Muscle layer of colon (tissue), 2 donors: ENCODE measurements around the gene SIM2.
A peak's percentile ranks its signal among the peaks of the same experiment; 100 is the strongest.

Experiments
- H3K27ac ChIP-seq: one replicate; pipeline ENCODE4 v1.7.0; 2013; ENCODE audit warnings: low read depth, mild to moderate bottlenecking, low read length, moderate library complexity
- H3K27me3 ChIP-seq, 2 donors: one replicate each; pipeline ENCODE4 v1.7.0; 2013; ENCODE audit warnings: low read length in 2 of 2, mild to moderate bottlenecking in 2 of 2; ENCODE audit not compliant: insufficient read depth in 2 of 2, control insufficient read depth in 1 of 2
- H3K36me3 ChIP-seq: one replicate; pipeline ENCODE4 v1.7.0; 2013; ENCODE audit warnings: mild to moderate bottlenecking, low read length; ENCODE audit not compliant: insufficient read depth
- H3K4me1 ChIP-seq: one replicate; pipeline ENCODE4 v1.7.0; 2013; ENCODE audit warnings: mild to moderate bottlenecking, low read length; ENCODE audit not compliant: insufficient read depth
- H3K4me3 ChIP-seq, 2 donors: one replicate each; pipeline ENCODE4 v1.7.0; 2013; ENCODE audit warnings: low read length in 2 of 2, low read depth in 1 of 2, mild to moderate bottlenecking in 1 of 2, moderate library complexity in 1 of 2
- H3K9ac ChIP-seq: one replicate; pipeline ENCODE4 v1.7.0; 2013; ENCODE audit warnings: low read length
- H3K9me3 ChIP-seq: one replicate; pipeline ENCODE4 v1.7.0; 2013; ENCODE audit warnings: mild to moderate bottlenecking, low read length
- donor health status: abdominal sarcoma.
- donor health status: Adenocarcinoma of cecum.

The SIM2 gene

DNA sequence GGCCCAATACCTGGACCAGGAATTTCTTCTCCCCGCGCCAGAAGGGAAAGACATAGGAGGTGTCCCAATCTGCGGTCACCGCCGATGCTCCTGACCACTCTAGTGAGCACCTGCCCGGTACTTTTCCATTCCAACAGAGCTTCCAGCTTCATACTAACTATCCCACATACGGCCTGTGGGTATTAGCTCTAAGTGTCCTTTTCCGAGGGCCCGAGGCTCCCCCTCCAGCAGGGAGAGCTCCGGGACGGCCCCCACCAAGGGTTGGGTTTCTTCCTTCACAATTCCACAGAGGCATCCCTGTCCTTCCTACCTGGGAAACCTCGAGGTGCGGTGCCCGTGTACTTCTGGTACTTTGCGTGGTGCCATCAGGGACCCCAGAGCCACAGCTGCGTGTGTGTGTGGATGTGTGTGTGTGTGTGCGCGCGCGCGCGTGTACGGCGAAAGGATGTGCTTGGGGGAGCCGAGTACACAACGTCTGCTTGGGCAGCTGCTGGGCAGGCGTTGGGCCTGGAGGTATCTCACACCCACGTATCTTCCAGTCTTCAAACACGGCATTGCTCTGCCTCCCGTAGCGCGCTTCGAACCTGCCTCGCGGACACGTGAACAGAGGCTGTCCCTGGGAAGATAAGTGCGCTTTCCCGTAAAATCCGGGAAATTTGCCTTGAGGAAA, 2.4 kb upstream of the SIM2 start:
- Histone ChIP-seq H3K9me3 (no peaks in the 10 kb centered on the region), H3K36me3 (no peaks in the 10 kb centered on the region), H3K4me3 (no peak overlapping the region), H3K4me1 (peaks cover 15% of the 10 kb centered on the region), H3K9ac (no peak overlapping the region), H3K27me3 (peaks cover 66 to 99% of the 10 kb centered on the region in 2 donors), H3K27ac (no peak overlapping the region)

- Histone ChIP-seq H3K27ac (no peak overlapping the region), H3K4me1 (peaks cover 15% of the 10 kb centered on the region)
Observed at GRCh38 chr21:36697060-36697850, 1.7 kb upstream of the SIM2 start.

DNA sequence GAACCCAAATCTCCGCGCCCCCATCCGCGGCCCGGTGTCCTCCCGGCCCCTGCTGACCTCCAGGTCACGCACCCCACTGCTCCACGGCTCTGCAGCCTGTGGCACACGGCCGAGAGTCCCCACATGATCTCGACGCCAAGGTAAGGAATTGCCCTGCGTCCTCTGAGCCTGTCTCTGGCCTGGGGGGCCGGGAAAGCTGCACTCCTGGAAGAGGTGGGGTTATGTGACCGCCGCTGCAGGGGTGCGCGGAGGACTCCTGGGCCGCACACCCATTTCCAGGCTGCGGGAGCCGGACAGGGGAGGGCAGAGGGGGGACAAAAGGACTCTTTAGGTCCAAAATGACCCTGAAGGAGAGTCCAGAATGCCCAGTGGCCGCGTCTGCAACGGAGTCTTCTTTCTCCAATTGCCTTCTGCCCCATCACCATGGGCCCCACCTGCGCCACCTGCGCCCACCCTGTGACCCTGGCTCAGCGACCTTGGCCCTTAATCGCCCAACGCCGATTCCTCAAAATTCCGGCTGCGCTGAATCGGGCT, 997 bp upstream of the SIM2 start:
- Histone ChIP-seq H3K9me3 (no peaks in the 10 kb centered on the region), H3K27ac (no peak overlapping the region), H3K4me1 (peaks cover 15% of the 10 kb centered on the region), H3K4me3 (no peak overlapping the region), H3K9ac (no peak overlapping the region), H3K36me3 (no peaks in the 10 kb centered on the region), H3K27me3 (peaks cover 67 to 99% of the 10 kb centered on the region in 2 donors)

More at GRCh38 chr21:36697060-36697850, 1.7 kb upstream of the SIM2 start:
- H3K27me3 ChIP-seq: peaks cover 67 to 99% of the 10 kb centered on the region in 2 donors
- no peak overlapping the region for H3K9ac ChIP-seq
- no peaks in the 10 kb centered on the region for H3K36me3 ChIP-seq
- no peak overlapping the region for H3K4me3 ChIP-seq
- no peaks in the 10 kb centered on the region for H3K9me3 ChIP-seq

- no peak overlapping the region for H3K27ac ChIP-seq
- H3K9ac ChIP-seq: no peak overlapping the region
- no peaks in the 10 kb centered on the region for H3K36me3 ChIP-seq
- H3K4me1 ChIP-seq: peaks cover 15% of the 10 kb centered on the region
- no peaks in the 10 kb centered on the region for H3K9me3 ChIP-seq
- no peak overlapping the region for H3K4me3 ChIP-seq
- H3K27me3 ChIP-seq: peaks cover 68 to 99% of the 10 kb centered on the region in 2 donors
Observed at GRCh38 chr21:36698385-36698980, 432 bp upstream of the SIM2 start.

- H3K4me3 ChIP-seq: no peak overlapping the region
- H3K9ac ChIP-seq: no peak overlapping the region
- H3K27me3 ChIP-seq: peaks cover 66 to 99% of the 10 kb centered on the region in 2 donors
- H3K4me1 ChIP-seq: peaks cover 15% of the 10 kb centered on the region
- H3K9me3 ChIP-seq: no peaks in the 10 kb centered on the region
- no peaks in the 10 kb centered on the region for H3K36me3 ChIP-seq
- no peak overlapping the region for H3K27ac ChIP-seq
Observed at GRCh38 chr21:36699546-36700294, 805 bp downstream of the SIM2 start.

DNA sequence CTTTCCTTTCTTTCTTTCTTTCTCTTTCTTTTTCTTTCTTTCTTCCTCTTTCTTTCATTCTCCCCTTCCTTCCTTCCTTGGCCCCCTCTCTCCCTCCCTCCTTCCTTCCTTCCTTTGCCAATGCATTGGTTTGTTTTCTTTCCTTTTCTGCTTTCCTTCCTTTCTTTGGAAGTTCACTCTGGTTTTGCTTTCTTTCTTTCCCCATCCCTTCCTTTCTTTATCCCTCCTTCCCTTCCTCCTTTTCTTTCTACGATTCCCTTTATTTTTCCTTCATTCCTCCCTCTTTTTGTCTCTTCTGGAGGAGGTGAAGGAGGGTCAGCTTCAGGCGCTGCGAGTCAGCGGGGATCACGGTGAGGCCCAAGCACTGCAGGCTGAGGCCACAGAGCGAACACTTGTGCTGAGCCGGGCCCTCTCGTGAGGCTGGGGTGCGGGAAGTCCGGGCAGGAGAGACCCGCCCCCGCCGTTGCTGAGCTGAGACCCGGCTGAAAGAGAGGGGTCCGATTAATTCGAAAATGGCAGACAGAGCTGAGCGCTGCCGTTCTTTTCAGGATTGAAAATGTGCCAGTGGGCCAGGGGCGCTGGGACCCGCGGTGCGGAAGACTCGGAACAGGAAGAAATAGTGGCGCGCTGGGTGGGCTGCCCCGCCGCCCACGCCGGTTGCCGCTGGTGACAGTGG, 1.5 kb downstream of the SIM2 start:
- Histone ChIP-seq H3K27ac (no peak overlapping the region), H3K9ac (no peak overlapping the region), H3K9me3 (no peaks in the 10 kb centered on the region), H3K36me3 (no peaks in the 10 kb centered on the region), H3K27me3 (peaks cover 66 to 99% of the 10 kb centered on the region in 2 donors), H3K4me3 (peak overlapping the region in 1 of 2 donors; percentile 24), H3K4me1 (peaks cover 21% of the 10 kb centered on the region)

- Histone ChIP-seq H3K4me1 (peaks cover 21% of the 10 kb centered on the region), H3K27ac (no peak overlapping the region), H3K36me3 (no peaks in the 10 kb centered on the region), H3K4me3 (peak overlapping the region in 1 of 2 donors; percentile 24), H3K9me3 (no peaks in the 10 kb centered on the region), H3K9ac (no peak overlapping the region), H3K27me3 (peaks cover 66 to 99% of the 10 kb centered on the region in 2 donors)
Observed at GRCh38 chr21:36700971-36701755, 2.2 kb downstream of the SIM2 start.

GRCh38 chr21:36701756-36702621, 3.1 kb downstream of the SIM2 start:
- no peaks in the 10 kb centered on the region for H3K36me3 ChIP-seq
- H3K27me3 ChIP-seq: peaks cover 66 to 99% of the 10 kb centered on the region in 2 donors
- no peak overlapping the region for H3K27ac ChIP-seq
- H3K4me1 ChIP-seq: peaks cover 25% of the 10 kb centered on the region
- H3K9me3 ChIP-seq: no peaks in the 10 kb centered on the region
- H3K9ac ChIP-seq: no peak overlapping the region
- H3K4me3 ChIP-seq: no peak overlapping the region

- Histone ChIP-seq H3K36me3 (no peaks in the 10 kb centered on the region), H3K4me1 (peaks cover 25% of the 10 kb centered on the region), H3K9me3 (no peaks in the 10 kb centered on the region), H3K9ac (no peak overlapping the region), H3K27me3 (peaks cover 70 to 99% of the 10 kb centered on the region in 2 donors), H3K4me3 (no peak overlapping the region), H3K27ac (no peak overlapping the region)
Observed at GRCh38 chr21:36702622-36702968, 3.7 kb downstream of the SIM2 start.
